Effector CD8-positive, alpha-beta T cell (primary cell): ENCODE data around the gene CYP27B1.

Source experiments
- DNase-seq: peaks from one replicate; lab custom pipeline; 2025; lab: John Stamatoyannopoulos, UW

CYP27B1 gene

GRCh38 chr12:57765698-57766463 lies 997 bp downstream of the CYP27B1 start:
- DNase-seq, result no peak

GRCh38 chr12:57765003-57765697 lies 1.7 kb downstream of the CYP27B1 start:
- peak; percentile 15 for DNase-seq

DNA sequence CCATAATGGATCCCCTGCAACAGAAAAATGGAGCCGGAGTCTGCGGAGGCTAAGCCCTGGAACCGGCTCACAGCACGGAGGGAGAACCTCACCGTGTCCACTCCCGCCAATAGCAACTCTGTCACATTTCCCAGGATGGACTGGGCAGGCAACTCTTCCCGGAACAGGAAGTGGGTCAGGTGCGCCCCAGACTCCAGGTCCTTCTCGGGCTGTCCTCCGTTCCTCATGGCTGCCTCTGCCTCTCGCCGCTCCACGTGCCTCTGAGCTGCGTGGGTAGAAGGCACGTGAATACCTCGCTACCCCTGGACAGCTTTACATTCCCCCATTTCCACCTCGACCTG lies 2.2 kb downstream of the CYP27B1 start:
- no peak for DNase-seq

GRCh38 chr12:57763881-57764661 lies 2.8 kb downstream of the CYP27B1 start:
- no peak for DNase-seq

DNA sequence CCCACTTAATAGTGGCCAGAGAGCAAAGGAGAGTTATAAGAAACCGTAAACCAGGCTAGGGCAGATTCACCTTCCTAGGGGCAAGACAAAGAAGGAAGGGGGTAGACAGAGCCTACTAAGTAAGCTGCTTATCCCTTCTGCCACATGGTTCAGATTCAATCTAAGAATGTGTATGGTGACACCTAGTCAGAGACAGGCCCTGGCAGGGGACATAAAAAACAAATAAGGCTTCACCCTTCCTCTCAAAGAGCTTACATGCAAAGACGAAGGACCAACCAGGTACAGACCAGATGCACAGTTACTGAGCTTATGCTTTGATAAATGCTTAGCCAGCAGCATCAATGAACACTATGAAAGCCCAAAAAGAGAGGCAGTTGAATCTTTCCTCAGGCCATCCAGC lies 4.4 kb downstream of the CYP27B1 start:
- no peak for DNase-seq

- DNase-seq, result no peak
Measured at GRCh38 chr12:57761391-57761998, 5.4 kb downstream of the CYP27B1 start.

GRCh38 chr12:57760347-57760982 lies 6.4 kb downstream of the CYP27B1 start:
- DNase-seq, result no peak

GRCh38 chr12:57759360-57759980 lies 7.4 kb downstream of the CYP27B1 start:
- no peak for DNase-seq

- DNase-seq, result no peak
Measured at GRCh38 chr12:57758552-57759359, 8.1 kb downstream of the CYP27B1 start.

DNA sequence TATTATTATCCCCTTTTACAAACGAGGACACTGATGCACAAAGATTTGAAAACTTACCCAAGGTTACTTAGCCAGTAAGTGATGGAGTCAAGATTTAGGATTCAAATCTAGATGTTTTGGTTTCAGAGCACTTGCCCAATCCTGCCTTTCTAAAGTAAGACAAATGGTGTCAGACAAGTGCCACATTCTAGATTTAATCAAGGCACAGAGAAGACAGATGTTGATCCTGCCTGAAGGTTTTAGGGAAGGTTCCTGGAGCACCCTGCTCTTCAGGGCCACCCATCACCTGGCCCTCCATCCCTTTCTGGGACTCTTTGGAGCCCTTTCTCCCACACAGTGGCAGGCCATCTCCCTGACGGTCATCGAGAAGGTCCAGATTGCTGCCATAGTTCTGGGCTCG lies 9.1 kb downstream of the CYP27B1 start:
- no peak for DNase-seq

GRCh38 chr12:57756406-57757341 lies 10.2 kb downstream of the CYP27B1 start:
- DNase-seq, result peak; percentile 46

DNA sequence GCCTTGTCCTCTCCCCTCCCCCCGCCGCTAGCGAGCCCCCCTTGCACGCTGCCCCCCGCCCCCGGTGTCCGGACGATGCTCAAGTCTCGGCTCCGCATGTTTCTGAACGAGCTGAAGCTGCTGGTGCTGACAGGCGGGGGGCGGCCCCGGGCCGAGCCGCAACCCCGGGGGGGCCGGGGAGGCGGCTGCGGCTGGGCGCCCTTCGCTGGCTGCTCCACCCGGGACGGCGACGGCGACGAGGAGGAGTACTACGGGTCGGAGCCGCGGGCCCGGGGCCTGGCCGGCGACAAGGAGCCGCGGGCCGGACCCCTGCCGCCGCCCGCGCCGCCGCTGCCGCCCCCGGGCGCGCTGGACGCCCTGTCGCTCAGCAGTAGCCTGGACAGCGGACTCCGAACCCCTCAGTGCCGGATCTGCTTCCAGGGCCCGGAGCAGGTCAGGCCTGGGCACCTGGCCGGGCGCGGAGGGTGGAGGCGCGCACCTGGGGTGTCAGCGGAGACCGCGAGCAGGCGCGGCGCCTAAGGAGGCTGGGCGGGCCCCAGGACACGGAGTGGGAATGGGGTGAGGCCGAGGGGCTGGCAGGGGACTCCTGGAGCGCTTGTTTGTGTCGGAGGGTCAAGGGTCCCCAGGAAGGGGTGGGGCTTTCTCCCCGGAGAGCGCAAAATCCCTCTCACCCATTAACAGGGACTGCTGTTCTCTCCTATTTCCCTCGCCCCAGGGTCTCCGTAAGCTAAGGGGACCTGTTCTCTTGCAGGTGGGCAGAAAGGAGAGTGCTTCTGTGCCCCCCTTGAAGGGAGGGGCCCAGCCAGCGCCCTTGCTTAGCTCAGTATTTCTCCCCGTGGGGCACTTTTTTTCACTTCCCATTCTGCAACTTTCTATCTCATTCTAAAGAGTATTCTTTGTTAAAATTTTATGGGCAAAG lies 11.2 kb downstream of the CYP27B1 start:
- peak; percentile 14 for DNase-seq

GRCh38 chr12:57755194-57755453 lies 11.8 kb downstream of the CYP27B1 start:
- no peak for DNase-seq

DNA sequence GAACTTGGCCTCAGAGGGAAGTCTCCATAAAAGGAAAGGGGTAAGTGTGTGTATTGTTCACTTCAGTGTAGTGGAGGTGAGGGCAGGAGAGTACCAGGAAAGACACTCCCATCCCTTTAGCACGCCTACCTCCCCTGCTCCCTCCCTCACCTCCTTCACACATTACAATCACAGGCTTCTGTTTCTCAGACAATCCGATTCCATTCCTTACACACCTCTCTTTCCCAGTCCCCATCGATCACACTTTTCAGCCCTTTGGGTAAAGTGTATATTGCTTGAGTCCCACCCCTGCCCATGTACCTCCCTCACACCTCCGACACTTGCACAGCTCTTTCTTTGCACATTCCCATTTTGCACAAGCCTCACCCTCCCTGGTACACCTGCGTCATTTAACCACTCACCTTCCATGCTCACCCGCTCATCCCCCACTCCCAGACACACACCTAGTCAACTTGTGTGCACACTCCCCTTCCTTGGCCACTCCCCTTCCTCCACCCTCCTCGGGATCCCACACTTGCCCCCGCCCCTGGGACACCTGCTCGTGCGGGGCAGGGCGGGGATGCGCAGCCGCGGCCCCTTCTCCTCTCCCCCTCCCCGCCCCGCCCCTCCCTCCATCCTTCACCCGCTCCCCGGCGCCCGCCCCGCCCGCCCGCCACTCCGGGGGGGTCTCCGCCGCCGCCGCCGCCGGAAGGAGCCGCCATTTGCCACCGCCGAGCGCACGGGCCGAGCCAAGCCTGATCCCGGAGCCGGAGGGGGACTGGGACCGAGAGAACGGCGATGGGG lies 12.3 kb downstream of the CYP27B1 start, which contains the start of gene MARCHF9:
Gene MARCHF9 (plus strand): TSS at position 693 of the 783 bp plus-strand sequence. CDS start 426 bp downstream, outside the sequence.
- peak; percentile 76 for DNase-seq

DNA sequence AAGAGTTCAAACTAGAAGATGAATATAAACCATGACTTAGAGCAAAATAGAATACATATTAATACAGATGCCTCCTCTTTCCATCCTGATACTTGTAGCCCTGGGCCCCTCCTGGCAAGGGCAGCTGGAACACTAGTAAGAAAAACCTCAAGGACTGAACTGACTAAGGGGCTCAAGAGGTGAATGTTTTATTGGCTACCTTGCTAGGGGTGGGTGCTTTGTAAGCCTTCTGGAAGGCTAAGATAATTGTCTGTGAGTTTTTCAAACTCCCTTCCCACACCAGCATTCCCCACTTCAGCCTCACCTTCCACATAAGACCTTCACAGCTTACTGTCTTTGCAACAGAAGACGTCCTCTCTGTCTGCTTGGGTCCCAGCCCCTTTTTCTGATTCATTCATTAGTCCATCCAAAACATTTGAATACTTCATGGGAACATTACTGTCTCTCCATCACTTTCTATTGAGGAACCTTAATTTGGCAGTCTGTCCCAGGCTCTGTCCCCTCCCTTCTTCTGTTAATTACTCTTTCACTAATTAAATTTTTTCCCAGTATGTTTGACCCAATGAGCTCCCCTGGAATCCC lies 13.0 kb downstream of the CYP27B1 start:
- DNase-seq, result no peak

DNA sequence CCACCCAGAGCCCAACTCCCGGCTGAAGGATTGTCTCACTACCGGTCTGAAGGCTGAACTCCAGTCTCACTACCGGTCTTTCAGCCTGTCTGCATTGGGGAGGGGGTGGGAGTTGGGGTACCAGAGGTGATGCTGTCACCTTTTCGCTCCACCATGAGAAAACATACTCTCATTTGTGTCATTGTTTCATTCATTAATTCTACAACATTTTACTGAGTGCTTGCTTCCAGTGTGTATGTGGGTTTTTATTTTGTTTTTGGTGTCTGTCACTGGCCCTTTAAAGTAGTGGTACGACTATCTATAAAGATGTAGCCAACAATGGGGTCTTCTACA lies 14.2 kb downstream of the CYP27B1 start:
- DNase-seq, result no peak
